Stimulated activated CD8-positive, alpha-beta memory T cell treated with anti-CD3 and anti-CD28 coated beads, Interleukin-4, amount 100 ng/mL, for 4 hours (primary cell): Measurements from ENCODE around the gene MYL3.

ENCODE experiments used
- DNase-seq, 2 donors: peaks; one replicate each; pipeline ENCODE4 v3.0.0-alpha.2; 2020; ENCODE audit warnings: low read depth in 2 of 2, low spot score in 1 of 2

MYL3 gene

DNA sequence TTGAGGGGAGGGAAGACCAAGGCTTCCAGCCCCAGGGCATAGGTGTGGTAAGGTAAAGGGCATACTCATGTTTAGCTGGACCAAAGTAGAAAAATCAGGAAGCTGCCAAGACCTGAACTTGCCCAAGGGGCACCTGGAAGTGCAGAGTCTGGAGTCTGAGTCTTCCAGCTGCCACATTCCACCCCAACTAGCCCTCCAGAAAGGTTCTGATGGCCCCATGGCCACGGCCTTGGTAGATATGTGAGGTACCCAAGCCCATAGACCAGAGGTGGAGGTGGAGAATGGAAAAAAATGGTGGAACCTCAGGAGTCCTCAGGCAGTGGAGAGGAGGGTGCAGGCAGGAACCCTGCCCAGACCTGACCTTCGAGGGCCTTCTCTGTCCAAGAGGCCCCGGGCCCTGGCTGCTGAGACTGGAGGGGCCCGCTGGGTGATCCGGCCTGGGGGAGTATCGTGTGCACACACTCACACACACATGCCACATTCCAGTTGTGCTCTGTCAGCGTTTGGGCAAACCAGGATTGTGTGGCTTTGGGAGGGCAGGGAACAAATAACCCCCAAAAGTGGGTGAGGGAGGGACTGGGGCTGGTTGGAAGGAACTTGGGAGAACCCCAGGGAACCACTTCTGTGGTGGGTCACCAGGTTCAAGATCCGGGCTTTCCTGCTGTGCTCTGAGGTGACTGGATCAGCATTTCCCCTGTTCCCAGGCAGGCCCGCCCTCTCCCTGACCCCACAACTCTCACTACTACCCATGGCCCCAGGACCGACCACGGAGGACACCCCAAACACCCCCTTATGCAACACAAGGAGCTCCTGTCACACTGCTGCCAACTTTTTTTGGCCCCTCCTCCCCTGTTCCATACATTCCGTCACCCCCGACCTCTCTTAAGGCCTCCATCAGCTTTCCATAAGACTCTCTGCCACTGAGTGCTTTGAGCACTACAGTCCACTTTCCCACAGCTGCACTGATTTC is 11.6 kb downstream of the MYL3 start:
- DNase-seq, result no peak

DNA sequence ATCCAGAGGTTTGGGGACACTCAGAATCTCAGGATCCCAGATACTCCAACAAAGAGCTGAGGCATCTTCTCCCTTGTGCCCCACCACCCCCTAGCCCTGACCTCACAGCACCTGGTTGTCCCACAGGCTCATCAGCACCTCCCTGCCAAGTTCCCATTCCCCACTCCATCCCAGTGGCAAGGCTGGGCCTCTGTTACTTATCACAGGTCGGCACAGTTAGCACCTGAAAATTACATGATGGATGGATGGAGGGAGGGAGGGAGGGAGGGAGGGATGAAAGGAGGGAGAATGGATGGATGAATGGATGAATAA is 12.8 kb downstream of the MYL3 start:
- no peak for DNase-seq

DNA sequence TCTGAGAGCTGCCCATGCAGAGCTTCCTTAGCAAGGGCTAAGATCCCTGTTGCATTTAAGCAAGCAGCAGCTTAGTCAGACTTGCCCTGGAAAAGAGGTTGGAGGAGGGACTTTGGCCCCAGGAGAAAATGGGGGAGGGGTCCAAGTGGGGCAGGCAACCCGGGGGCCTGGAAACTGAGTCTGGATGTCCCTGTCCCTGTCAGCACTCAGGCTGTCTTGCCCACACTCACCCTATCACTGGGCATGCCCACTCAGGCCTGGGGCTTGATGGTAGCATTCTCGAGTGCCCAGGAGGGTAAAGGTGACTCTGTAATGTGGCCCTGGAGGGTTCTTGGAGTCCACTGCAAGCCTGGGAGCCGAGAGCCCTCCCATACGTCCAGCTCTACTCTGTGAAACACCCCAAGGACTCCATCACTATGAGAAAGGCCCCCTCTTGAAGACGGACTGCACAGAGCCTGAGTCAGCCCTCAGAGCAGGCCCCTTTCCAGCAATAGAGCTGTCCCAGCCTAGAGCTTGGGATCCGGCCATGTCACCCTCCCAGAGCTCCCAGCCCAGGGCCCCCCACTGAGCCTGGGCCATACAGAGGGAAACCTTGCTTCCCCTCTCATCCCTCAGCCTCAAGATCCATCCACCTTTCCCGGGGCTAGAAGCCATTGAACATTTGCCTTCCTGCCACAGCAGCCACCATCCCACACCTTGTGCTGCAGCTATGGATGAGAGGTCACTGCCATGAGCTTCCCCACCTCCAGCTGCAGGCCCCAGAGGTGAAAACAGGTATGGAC is 13.4 kb downstream of the MYL3 start:
- DNase-seq, result no peak

DNA sequence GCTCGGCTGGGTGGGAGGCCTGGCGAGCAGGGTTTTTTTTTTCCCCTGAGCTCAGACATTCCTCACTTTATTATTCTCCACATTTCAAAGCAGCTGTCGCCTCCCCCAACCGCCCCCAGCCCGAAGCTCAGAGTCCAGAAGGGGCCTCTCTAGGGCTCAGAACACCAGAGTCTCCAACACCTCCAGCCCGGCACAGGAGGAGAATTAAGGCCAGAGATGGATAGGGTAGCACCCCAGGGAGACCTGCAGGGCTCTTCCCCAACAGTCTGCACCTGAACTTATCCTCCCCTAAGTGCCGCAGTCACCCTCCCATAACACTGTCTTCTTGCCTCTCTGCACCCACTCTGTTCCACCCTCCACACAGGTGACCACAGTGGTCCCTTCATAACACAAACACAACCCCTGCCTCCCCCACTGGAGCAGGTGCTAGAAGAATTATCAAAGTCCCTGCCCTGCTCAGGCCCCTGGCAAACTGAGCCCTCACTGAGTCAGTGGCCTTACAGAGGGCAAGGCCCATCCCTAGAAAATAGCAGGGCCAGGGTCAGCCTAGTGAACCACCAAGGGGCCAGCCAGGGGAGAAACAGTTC is 14.1 kb downstream of the MYL3 start:
- DNase-seq, result no peak

DNA sequence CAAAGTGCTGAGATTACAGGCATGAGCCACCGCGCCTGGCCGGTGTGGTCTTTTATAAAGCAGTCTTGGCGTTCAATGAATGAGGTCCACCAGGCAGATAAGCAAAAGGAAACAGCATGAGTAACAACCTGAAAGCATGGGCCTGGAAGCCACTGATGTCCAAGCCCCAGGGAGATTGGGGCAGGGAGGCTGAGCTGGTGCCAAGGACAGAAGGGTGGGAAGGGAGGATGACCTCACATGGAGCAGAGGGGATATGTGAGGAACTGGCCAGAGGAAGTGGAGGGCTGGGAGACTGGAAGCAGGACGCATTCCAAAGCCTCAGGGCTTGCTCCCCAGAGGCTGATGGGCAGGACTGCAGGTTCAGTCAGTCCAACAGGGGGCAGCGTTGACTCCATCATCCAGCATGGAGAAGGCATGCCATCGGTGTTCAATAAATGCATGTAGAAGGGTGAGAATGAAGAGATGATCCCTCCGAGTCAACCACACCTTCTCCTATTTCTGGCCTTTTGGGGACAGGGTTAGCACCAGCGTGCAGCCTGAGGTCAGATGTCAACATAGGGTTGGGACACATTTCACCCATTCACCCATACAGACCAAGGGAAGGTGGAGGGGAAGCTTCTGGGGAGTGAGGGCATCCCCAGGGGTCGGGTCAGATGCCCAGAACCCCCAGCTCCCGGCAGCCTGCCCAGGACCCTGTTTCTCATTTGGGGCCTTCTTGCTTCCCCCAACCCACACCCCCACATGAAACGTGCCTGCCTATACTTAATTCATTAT is 14.8 kb downstream of the MYL3 start:
- no peak for DNase-seq

DNA sequence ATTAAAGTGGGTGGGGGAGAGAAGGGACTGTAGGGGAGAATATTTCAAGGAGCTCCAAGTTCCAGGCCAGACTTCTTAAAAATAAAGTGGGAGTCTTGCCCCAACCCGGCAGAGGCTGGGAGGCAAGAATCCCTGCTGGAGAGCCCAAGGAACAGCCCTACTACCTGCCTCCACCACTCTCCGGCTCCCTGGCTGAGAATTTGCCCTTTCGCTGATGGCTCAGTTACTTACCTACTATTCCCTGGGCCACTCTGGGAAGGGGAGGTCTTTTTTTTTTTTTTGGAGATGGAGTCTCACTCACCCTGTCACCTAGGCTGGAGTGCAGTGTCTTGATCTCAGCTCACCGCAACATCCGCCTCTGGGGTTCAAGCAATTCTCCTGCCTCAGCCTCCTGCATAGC is 15.5 kb downstream of the MYL3 start:
- no peak for DNase-seq

DNA sequence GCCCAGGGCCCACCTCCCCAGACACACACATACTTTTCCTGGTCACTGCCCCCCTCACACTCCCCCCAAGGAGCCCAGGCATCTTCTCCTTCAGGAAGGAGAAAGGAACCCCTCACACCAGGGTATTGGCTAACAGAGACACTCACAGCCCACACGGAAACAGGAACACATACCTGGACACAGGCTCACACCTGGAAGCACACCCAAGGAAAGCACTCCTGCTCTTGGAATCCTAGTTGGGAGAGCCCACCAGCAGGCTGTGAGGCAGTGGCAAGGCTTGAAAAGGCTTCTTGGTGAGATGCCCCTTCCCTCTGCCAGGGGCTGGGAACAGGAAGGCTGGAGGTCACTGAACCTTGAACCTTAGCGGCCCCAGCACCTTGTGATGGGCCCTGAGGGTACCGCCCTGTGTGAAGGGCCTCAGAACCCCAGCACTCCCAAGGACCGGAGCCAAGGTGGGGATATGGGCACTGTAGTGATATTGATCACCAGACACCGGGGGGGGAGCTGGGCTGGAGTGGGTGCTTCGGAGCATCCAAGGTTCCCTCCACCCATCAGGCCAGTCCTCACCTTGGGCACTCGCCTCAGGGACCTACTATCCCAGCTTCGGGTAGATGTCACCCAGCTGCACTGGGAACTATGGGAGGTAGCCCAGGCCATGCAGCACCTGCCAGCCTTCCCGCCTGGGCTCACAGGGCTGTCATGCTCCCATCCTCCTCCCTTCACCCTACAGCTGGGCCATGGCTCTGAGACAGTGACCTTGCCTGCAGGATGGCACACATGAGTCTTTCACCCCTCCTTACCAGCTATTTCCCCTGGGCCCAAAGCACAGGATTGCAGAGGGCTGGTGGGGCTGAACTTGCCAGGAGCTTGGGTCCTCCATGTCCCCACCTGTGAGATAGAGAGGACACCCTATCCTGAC is 16.4 kb downstream of the MYL3 start:
- DNase-seq, result no peak

DNA sequence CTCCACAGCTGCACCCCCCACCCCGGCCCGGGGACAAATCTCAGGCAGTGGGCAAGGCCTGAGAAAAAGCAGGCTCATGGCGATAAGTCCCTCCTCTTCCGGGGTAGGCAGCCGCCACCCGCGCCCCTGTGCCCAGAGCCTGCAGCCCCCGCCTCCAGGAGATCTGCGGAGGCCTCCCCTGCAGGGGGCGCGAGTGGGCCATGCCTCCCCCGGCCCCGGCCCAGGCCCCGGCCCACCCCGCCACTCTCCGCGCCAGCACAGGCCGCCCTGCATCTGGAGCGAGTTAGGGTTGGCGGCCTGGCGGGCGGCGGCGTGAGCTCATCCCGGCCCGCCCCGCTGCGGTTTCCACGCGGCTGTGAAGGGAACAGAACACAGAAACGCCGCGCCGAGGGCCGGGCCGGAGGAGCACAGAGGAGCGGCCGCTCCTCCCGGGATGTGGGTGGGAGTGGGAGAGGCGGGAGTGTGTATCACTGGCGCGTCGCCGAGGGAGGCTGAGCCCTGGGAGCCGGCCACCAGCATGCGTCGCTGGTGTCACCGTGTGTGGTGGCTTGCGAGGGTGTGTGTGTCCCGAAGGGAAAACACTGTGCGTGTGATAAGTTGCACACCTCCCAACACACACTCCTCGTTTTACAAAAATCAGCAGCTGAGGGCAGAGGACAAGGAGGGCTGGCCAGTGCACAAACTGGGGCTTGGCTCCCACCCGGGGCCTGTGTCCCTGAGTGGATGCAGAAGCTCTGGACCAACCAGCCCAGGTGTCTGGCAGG is 17.2 kb downstream of the MYL3 start:
- DNase-seq, result peak; percentile 35 to 51

DNA sequence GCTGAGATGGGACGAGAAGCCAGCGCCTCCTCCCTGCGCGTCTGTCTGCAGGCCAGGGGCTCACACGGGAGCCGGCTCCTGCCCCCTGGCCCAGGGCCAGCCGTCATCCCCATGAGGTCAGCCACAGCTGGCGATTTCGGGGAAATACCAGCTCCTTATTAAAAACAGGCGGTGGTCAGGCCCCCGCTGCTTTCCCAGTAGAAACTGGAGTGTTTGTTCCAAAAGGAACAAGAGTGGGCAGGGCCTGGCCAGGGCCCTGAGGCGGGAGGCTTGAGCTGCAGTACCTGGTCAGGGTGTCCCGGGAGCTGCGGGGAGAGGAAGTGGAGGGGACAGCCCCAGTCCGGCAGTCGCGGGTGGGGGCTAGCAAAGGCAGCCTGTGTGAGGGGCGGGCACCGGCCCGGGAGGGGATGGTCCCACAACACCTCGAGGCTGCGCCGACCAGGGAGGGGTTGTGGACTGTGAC is 17.8 kb downstream of the MYL3 start:
- DNase-seq, result no peak

DNA sequence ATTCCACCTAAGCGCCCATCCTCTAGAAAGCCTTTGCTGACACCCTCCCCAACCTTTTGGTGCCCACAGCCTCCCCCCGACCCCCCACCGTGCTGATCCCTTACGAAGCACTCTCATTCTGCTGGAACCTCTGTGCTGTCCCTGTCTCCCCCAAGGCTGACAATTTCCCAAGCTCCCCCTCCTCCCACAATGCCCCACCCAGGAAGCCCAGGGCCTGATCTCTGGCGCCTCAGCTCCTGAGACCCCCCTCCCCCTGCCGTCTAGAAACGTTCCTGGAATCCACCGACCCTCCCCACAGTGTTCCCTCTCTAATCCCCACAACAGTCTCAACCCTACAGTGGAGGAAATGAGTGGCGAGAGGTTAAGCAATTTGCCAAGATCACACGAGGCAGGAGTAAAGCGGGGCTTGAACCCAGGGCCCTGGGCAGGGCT is 18.3 kb downstream of the MYL3 start:
- no peak for DNase-seq

DNA sequence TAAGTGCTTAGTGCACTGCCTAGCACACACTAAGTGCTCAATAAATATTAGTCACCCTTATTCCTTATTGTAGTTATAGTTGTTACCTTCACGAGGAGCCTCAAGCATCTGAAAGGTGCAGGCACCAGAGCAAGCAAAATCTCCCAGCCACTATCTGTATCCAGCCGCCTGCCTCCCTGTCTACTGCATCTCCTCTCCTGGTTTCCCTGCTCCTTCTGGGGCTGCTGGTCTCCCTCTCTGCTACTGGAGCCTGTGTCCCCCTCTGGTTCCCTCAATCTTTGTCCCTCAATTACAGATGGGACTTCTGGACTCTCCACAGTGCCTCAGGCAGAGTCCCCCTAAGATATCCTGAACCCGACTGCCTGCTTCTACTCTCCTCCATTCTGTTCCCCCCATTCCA is 18.8 kb downstream of the MYL3 start:
- no peak for DNase-seq

DNA sequence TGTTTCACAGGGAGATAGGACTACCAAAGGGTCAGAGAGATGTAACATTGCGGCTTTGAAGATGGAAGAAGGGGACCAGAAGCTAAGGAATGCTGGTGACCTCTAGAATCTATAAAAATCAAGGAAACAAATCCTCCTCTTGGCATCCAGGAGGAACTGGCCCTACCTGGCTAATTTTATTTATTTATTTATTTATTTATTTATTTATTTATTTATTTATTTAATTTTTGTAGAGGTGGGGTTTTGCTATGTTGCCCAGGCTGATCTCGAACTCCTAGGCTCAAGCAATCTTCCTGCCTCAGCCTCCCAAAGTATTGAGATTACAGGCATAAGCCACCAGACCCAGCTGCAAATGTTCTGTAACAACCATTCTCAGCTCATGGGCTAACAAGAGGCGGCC is 19.7 kb downstream of the MYL3 start:
- DNase-seq, result no peak

DNA sequence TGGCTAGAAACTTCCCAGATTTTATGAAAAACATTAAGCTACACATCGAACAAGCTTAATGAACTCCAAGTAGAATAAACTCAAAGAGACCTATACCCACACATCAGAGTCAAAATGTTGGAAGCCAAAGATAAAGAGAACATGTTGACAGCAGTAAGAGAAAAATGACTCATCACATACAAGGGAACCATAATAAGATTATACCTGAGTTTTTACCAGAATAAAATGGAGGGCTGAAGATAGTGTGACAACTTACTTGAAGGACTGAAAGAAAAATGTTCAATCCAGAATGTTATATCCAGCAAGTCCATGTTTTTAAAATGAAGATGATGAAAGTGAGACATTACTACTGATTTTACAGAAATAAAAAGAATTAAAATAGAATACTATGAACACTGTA is 22.8 kb downstream of the MYL3 start:
- DNase-seq, result no peak

DNA sequence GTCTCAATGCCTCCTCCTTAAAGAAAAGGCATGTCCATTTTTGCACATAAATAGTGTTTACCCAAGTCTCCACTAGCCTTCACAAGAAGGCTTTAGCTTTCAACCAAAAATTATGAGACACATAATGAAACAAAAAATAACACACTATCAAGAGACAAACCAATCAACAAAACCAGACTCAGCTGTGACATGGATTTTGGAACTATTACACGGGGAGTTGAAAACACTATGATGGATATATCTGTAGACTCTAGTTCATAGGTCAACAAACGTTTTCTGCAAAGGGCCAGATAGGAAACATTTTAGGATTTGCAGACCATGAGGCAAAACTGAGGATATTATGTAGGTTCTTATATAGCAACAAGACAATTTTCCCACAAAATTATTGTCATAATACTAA is 24.9 kb downstream of the MYL3 start:
- DNase-seq, result no peak

DNA sequence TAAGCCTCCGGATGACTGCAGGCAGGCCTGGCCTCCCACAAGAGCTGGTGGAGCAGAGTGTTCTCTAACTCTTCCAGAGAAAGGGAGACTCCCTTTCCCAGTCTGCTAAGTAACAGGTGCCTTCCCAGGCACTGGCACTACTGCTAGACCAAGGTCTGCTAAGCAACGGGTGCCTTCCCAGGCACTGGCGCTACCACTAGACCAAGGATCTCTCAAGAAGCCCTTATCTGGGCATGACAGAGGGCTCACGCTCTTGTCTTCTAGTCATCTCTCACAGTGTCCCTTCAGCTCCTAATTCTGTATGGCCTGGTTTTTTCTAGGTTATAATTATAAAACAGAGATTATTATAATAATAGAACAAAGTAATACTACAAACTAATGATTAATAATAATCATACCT is 27.8 kb downstream of the MYL3 start:
- no peak for DNase-seq

DNA sequence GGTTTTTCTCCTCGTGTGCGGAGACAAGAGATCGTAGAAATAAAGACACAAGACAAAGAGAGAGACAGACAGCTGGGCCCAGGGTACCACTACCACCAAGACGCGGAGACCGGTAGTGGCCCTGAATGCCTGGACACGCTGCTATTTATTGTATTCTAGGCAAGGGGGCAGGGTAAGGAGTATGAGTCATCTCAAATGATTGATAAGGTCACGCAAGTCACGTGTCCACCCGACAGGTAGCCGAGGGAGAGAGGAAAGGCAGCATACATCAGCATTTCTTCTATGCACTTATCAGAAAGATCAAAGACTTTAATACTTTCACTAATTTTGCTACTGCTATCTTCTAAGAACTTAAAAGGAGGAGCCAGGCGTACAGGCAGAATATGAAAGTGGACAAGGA is 28.2 kb downstream of the MYL3 start:
- no peak for DNase-seq

DNA sequence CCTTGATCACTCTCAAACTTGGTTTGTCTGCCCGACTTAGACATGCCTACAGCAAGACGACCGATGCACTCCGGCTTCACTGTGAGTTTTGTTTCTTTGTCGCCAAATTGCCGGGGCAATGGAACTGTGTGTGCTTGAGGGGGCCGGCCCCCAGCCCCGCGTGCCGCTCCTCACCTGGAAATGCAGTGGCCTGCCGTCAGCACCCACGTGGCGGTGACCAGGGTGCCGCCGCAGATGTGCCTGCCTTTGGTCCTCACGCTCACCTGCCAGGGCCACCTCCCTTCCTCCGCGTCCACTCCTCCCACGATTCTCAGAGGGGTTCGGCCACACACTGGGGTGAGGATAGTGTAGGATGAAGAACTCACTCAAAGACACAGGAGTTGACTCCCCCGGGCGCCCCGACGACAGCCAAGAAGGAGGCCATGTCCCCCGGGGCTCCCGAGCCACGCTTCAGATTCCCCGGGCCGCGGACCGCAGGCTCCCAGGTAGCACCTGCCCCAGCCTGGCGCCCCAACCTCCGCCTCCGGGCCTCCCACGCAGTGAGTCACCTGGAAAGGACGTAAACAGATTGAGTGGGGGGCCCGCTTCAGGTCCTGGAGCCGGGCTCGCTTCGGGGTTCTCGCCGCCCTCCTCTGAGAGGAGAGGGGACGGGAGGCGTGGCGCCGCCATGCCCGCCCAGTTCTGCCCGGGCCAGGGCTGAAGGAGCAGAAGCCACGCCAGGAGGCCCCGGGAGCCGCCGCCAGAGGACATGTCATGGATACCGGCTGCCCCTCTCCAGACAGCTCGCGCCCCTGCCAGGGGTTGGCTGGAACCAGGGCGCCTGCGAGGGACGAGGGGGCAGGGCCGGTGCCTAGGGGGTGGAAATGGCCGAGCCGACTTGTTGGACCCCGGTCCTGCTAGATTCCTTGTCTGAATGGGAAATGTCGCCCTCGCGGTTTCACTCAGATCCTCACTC is 29.6 kb downstream of the MYL3 start:
- DNase-seq, result no peak

DNA sequence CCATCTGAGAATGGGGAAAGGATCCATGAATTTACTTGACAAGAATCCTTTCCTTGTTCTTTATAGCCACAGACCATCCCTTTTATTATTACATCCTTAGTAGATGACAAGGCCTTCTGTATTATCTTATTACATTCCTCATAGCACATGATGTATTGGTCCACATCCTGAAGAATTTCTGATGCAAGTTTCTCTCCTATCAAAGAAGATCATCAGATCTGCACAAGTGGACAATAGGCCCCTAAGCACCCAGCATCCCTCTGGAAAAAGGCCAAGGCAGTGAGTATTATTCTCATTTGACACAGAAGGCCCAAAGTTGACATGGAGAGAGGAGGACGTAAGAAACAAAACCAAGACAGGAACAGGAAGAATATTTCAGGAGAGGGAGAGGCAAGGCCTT is 31.4 kb downstream of the MYL3 start:
- no peak for DNase-seq
